DMS 273 treated with DMSO at 0.1 percent for 48 hours (cell line): ENCODE results near the gene HAX1.
"Not testable (repeated sequence)": the region's sequence is repeated elsewhere in the genome, so short reads cannot be mapped to it uniquely, and the experiment has no call there.

Source experiments
- DNase-seq: peaks from one replicate; lab custom pipeline; 2025; lab: John Stamatoyannopoulos, UW

HAX1 gene

DNA sequence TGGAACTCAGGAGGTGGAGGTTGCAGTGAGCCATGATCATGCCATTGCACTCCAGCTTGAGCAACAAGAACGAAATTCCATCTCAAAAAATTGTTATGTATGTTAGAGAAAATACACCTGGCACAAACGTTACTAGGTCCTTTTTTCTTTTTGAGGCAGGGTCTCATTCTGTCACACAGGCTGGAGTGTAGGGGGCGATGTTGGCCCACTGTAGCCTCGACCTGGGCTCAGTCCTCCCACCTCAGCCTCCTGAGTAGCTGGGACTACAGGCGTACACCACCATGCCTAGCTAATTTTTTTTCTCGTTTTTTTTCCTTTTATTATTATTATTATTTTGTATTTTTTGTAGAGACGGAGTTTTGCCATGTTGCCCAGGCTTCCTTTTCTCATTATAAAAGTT is 4.4 kb downstream of the HAX1 start:
- DNase-seq, result no peak

DNA sequence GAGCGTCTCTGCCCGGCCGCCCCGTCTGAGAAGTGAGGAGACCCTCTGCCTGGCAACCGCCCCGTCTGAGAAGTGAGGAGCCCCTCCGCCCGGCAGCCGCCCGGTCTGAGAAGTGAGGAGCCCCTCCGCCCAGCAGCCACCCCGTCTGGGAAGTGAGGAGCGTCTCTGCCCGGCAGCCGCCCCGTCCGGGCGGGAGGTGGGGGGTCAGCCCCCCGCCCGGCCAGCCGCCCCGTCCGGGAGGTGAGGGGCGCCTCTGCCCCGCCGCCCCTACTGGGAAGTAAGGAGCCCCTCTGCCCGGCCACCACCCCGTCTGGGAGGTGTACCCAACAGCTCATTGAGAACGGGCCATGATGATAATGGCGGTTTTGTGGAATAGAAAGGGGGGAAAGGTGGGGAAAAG is 15.2 kb downstream of the HAX1 start:
- not testable (repeated sequence) for DNase-seq

DNA sequence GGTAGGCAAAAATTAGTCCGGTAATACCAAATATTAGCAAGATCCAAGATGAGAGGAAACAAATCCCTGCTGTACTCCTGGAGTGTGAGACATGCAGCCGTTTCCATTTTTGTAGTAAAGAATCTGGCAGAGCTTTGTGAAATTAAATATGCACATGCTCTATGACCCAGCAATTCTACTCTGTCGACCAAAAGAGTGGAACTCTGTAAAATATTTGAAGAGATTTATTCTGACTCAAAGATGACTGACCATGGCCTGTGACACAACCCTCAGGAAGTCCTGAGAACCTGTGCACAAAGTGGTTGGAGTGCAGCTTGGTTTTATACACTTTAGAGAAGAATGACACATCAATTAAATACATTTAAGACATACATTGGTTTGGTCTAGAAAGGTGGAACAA is 16.2 kb downstream of the HAX1 start:
- no peak for DNase-seq

DNA sequence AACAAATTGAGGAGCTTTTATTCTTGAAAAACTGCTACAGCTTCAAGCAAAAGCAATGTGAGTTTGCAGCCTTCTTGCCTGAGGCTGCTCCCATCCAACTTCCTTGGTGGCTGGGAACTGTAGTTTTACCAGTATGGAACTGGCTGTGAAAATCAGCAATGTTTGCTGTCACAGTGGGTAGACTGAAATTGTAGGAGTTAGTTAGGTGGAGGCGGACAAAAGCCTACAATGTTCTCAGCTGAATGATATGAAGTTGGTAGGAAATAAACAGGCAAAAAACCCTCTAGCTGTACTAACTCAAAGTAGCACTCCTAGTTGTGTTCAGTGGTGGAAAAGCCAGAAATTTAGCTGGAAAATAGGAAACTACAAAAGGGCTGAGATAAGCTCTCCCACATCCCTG is 18.5 kb downstream of the HAX1 start:
- no peak for DNase-seq

- peak; percentile 12 for DNase-seq
Measured at GRCh38 chr1:154295408-154296235, 23.2 kb downstream of the HAX1 start.

- no peak for DNase-seq
Measured at GRCh38 chr1:154301582-154301981, 29.2 kb downstream of the HAX1 start.

- DNase-seq, result no peak
Measured at GRCh38 chr1:154304664-154305337, 32.4 kb downstream of the HAX1 start.

GRCh38 chr1:154306151-154306550 is 33.7 kb downstream of the HAX1 start:
- no peak for DNase-seq

GRCh38 chr1:154307670-154308270 is 35.3 kb downstream of the HAX1 start:
- DNase-seq, result not testable (repeated sequence)

GRCh38 chr1:154309136-154309535 is 36.7 kb downstream of the HAX1 start:
- not testable (repeated sequence) for DNase-seq

GRCh38 chr1:154312229-154313065 is 40.0 kb downstream of the HAX1 start:
- not testable (repeated sequence) for DNase-seq

- no peak for DNase-seq
Measured at GRCh38 chr1:154313066-154313356, 40.6 kb downstream of the HAX1 start.

- DNase-seq, result not testable (repeated sequence)
Measured at GRCh38 chr1:154314226-154314625, 41.8 kb downstream of the HAX1 start.

DNA sequence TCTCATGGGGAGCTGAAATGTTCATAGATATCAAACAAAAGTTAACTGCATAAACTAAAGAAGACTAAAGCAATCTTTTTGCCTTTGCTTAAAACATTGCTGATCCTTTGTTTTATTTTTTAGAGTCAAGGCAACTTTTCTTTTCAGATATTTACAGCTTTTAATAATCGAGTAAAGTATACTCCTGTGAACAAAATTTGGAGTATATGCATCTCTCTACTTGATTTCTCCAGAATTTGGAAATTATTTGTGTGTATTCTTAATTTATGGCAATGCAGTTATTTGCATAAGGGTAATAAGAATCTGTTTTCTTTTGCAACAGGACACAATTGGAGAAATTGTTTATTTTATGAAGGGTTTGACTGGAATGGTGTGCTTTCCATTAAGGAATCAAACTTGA is 44.3 kb downstream of the HAX1 start:
- no peak for DNase-seq

DNA sequence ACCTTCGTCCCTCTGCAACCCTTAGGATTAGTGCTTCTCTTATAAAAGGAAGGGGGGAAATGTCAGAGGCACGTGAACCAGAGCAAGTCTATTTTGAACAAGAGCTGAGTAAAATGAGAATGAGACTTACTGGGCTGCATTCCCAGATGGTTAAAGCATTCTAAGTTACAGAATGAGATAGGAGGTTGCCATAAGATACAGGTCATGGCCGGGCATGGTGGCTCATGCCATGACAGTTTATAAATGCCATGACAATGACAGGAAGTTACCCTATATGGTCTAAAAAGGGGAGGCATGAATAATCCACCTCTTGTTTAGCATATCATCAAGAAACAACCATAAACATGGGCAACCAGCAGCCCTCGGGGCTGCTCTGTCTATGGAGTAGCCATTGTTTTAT is 46.0 kb downstream of the HAX1 start:
- DNase-seq, result no peak

DNA sequence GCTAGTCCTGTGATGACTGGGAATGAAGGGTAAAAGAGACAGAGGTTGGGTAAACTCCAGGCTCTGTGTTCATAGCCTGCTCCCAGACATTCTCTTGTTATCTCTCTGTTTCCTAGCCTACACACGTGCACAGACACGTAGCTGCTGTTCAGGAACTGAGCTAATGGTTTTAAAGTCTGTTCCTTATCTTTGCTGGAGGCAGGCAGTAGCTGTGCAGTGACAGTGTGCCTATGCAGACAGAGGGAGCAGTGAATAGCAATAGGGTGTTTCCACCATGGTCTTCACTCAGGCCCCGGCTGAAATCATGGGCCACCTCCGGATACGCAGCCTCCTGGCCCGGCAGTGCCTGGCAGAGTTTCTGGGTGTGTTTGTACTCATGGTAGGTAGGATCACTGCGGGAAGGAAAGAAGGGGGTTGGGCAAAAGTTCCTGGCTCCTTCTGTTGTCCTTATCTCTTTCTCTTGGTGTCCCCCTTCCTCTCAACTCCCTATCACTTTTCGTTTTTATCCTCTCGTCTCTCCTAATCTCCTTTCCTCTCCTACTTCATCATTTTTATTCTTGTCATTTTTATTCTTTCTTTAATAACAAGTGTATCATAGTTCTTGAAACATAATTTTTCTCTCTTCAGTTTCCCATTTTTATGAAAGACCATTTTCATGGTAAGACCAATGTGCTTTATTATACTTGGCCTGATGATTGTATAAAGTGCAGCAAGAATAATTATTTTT is 48.6 kb downstream of the HAX1 start, which contains the start of gene AQP10:
Gene AQP10, plus strand, starts transcription at position 212 of the 727 bp plus-strand sequence. Its CDS starts 63 bp downstream, at position 275.
- no peak for DNase-seq

DNA sequence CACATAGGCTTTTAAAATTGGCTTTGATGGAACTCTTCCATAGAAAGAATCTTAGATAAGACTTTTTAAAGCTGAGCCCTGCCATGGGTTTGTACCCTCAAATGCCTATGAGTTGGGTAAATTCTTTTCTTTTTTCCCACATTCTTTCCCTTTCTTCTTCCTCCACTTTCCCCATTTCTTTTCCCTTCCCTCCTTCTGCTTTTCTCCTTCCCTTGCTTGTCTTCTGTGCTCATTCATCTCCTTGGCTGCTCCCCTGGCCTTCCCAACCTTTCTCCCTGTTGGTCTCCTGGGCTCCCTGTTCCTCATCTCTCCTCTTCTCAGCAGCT is 49.1 kb downstream of the HAX1 start:
- not testable (repeated sequence) for DNase-seq

DNA sequence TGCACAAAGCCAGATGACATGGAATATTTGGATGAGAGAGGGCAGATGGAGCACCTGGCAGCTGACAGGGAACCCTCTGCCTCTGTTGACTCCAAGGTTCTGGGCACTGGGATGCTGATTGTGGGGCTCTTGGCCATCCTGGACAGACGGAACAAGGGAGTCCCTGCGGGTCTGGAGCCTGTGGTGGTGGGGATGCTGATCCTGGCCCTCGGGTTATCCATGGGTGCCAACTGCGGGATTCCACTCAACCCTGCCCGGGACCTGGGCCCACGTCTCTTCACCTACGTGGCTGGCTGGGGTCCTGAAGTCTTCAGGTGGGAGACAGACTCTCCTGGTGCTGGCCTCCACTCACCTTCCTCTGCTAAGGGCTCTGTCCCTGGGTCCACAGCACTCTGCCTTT is 51.1 kb downstream of the HAX1 start:
- no peak for DNase-seq

- DNase-seq, result no peak
Measured at GRCh38 chr1:154324241-154324640, 51.8 kb downstream of the HAX1 start.

DNA sequence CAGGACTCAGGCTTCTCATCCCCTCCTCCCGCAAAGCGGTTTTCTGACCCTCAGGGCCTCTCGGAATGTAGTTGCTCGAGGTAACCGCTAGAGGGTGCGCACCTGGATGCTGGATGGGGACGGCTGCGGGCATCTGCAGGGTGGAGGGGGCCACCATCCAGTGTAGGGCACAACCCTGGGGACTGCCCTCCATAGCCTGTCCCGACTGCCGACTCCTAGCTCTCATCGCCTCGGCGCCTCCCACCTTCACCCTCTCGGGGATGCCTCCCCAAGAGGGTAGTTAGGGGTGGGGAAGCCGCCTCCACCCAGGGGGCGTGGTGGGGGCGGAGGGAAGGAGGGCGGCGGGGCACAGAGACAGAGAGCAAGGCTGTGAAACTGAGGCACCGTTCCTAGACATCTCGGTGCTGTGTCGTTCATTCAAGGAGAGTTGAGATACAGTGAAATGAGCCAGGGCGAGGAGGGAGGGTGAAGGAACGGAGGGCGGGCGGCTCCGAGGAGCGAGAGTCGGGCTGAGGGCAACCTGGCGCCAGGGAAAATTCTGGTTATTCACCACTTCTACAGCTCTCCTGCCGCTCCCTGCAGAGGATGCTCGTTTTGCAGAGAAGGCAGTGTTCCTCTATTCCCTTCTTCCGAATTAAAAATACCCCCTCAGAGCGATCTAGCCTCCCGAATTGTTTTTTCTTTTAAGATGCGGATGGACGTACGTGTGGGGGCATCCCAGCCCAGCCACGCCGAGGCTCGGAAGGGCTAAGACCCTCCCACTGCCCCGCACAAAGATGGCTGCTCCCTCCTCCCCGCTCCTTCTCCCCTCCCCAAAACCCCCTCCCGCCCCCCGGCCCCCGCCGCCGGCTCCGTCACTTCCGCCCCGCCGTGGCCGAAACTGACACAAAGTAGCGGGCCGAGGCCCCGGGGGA is 52.5 kb downstream of the HAX1 start, which contains the start of gene ATP8B2:
Gene ATP8B2, plus strand, starts transcription at position 857 of the 914 bp plus-strand sequence. CDS start 2,617 bp downstream, outside the sequence.
- DNase-seq, result peak; percentile 33
